Peyer's patch (tissue), 4 donors: ENCODE measurements around the gene NEURL3. TPM values are rescaled to one million over a fixed set of nuclear protein-coding genes. Genes with fewer than 3 reads are reported as not detected.

Source experiments
- DNase-seq, 3 donors: peaks; one replicate each; pipeline ENCODE4 v3.0.0-alpha.2; 2017 to 2019
- H3K27ac ChIP-seq, 4 donors: fragments of 200-600 bp; sonication (generic); one replicate each; pipeline ENCODE4 v1.5.1; 2016 to 2019
- H3K27me3 ChIP-seq, 2 donors: fragments of 200-600 bp; sonication (generic); one replicate each; pipeline ENCODE4 v1.5.1; 2019
- H3K36me3 ChIP-seq, 3 donors: fragments of 200-600 bp; sonication (generic); one replicate each; pipeline ENCODE4 v1.5.1; 2016 to 2019
- H3K4me1 ChIP-seq, 4 donors: fragments of 200-600 bp; sonication (generic); one replicate each; pipeline ENCODE4 v1.5.1; 2016 to 2019
- H3K4me3 ChIP-seq, 4 donors: fragments of 200-600 bp; sonication (generic); 1 replicate in 3 of 4; 2 replicates in 1 of 4; pipeline ENCODE4 v1.5.1; 2016 to 2019; ENCODE audit warnings: mild to moderate bottlenecking in 1 of 4
- H3K9me3 ChIP-seq, 4 donors: fragments of 200-600 bp; sonication (generic); one replicate each; pipeline ENCODE4 v1.5.1; 2016 to 2019; ENCODE audit warnings: mild to moderate bottlenecking in 1 of 4
- CTCF ChIP-seq, 6 experiments: fragments of 450-650 bp in 4 of 6; fragments of 200-600 bp in 2 of 6; sonication (generic) in 1 of 6; IDR thresholded peaks; one replicate each; pipeline ENCODE4 v1.5.1; 2017 to 2019; ENCODE audit warnings: antibody characterized with exemption in 6 of 6, mild to moderate bottlenecking in 3 of 6, moderate library complexity in 1 of 6
- POLR2A ChIP-seq, 2 donors: fragments of 450-650 bp; IDR thresholded peaks; one replicate each; pipeline ENCODE4 v1.5.1; 2017; ENCODE audit warnings: antibody characterized with exemption in 2 of 2, mild to moderate bottlenecking in 2 of 2, moderate library complexity in 2 of 2
- total RNA-seq, 4 donors: library from RNA; depleted of rRNA; stranded (reverse); fragments of >200 nt; gene quantifications; one replicate each; pipeline ENCODE4 v1.1.0, GENCODE V29; 2016

Gene NEURL3
- total RNA-seq, 4 donors from 2014 or later, result 1.7 to 23.6 (median 20.2) TPM; not detected in 1

- Histone ChIP-seq H3K36me3 (no peaks in the 10 kb centered on the region), H3K4me1 (no peaks in the 10 kb centered on the region), H3K9me3 (no peaks in the 10 kb centered on the region), H3K27ac (no peak overlapping the region), H3K4me3 (no peak overlapping the region), H3K27me3 (no peaks in the 10 kb centered on the region)
- TF ChIP-seq POLR2A (IDR thresholded peaks at IDR 0.05), result no peak
- DNase-seq, result peak in 1 of 3 donors; percentile 35
Measured at GRCh38 chr2:96514521-96514920, 9.4 kb upstream of the NEURL3 start.

GRCh38 chr2:96512341-96512740 is 7.2 kb upstream of the NEURL3 start:
- H3K27me3 ChIP-seq, result no peaks in the 10 kb centered on the region
- H3K36me3 ChIP-seq, result no peaks in the 10 kb centered on the region
- DNase-seq, result no peak
- TF ChIP-seq CTCF (IDR thresholded peaks at IDR 0.05) (no peak), POLR2A (IDR thresholded peaks at IDR 0.05) (no peak)
- H3K27ac ChIP-seq, result no peak overlapping the region
- no peak overlapping the region for H3K4me3 ChIP-seq
- H3K4me1 ChIP-seq, result peaks cover 0 to 11% (median 4%) of the 10 kb centered on the region in 4 donors
- H3K9me3 ChIP-seq, result no peaks in the 10 kb centered on the region

- Histone ChIP-seq H3K4me1 (peaks cover 0 to 11% (median 4%) of the 10 kb centered on the region in 4 donors), H3K36me3 (no peaks in the 10 kb centered on the region), H3K27me3 (no peaks in the 10 kb centered on the region), H3K4me3 (no peak overlapping the region), H3K27ac (no peak overlapping the region), H3K9me3 (no peaks in the 10 kb centered on the region)
- no peak for DNase-seq
- TF ChIP-seq POLR2A (IDR thresholded peaks at IDR 0.05) (no peak), CTCF (IDR thresholded peaks at IDR 0.05) (no peak)
Measured at GRCh38 chr2:96511851-96512250, 6.7 kb upstream of the NEURL3 start.

GRCh38 chr2:96510931-96511595 is 5.9 kb upstream of the NEURL3 start:
- H3K27ac ChIP-seq, result no peak overlapping the region
- no peaks in the 10 kb centered on the region for H3K27me3 ChIP-seq
- H3K36me3 ChIP-seq, result no peaks in the 10 kb centered on the region
- H3K4me1 ChIP-seq, result peaks cover 0 to 11% (median 4%) of the 10 kb centered on the region in 4 donors
- no peak for DNase-seq
- TF ChIP-seq CTCF (IDR thresholded peaks at IDR 0.05) (no peak), POLR2A (IDR thresholded peaks at IDR 0.05) (no peak)
- no peak overlapping the region for H3K4me3 ChIP-seq
- H3K9me3 ChIP-seq, result no peaks in the 10 kb centered on the region

GRCh38 chr2:96509847-96510230 is 4.7 kb upstream of the NEURL3 start:
- peak overlapping the region in 1 of 4 donors; percentile 24 for H3K4me3 ChIP-seq
- no peak for TF ChIP-seq POLR2A (IDR thresholded peaks at IDR 0.05)

GRCh38 chr2:96509114-96509846 is 4.1 kb upstream of the NEURL3 start:
- H3K4me1 ChIP-seq, result peaks cover 0 to 16% (median 4%) of the 10 kb centered on the region in 4 donors
- peak overlapping the region in 1 of 4 donors; percentile 14 for H3K27ac ChIP-seq
- no peaks in the 10 kb centered on the region for H3K9me3 ChIP-seq
- H3K4me3 ChIP-seq, result peak overlapping the region in 1 of 4 donors; percentile 24
- peak; percentile 76 to 94 (median 92) for DNase-seq
- no peaks in the 10 kb centered on the region for H3K36me3 ChIP-seq
- H3K27me3 ChIP-seq, result no peaks in the 10 kb centered on the region
- TF ChIP-seq CTCF (IDR thresholded peaks at IDR 0.05) (peak; percentile 73 to 99 (median 96)), POLR2A (IDR thresholded peaks at IDR 0.05) (no peak)

More at GRCh38 chr2:96509847-96510230, 4.7 kb upstream of the NEURL3 start:
- no peaks in the 10 kb centered on the region for H3K27me3 ChIP-seq
- no peaks in the 10 kb centered on the region for H3K36me3 ChIP-seq
- H3K9me3 ChIP-seq, result no peaks in the 10 kb centered on the region
- H3K27ac ChIP-seq, result peak overlapping the region in 1 of 4 donors; percentile 14
- peaks cover 0 to 16% (median 4%) of the 10 kb centered on the region in 4 donors for H3K4me1 ChIP-seq
- no peak for DNase-seq
